GM12891 (cell line): ENCODE measurements around the gene SLC25A36.

Experiments
- POLR2A ChIP-seq: IDR thresholded peaks from 2 replicates; pipeline ENCODE4 v1.6.1; 2011; ENCODE audit warnings: low read depth, low read length, control low read depth
- POLR2AphosphoS5 ChIP-seq: IDR thresholded peaks from 2 replicates; pipeline ENCODE4 v1.6.1; 2011; ENCODE audit warnings: low read depth, low read length, control low read depth
- POU2F2 ChIP-seq: IDR thresholded peaks from 2 replicates; pipeline ENCODE4 v1.6.1; 2011; ENCODE audit warnings: low read depth, mild to moderate bottlenecking, control low read depth, low read length, moderate library complexity
- SPI1 ChIP-seq: IDR thresholded peaks from 2 replicates; pipeline ENCODE4 v1.6.1; 2011; ENCODE audit warnings: low read depth, low read length, control low read depth
- TAF1 ChIP-seq: IDR thresholded peaks from 2 replicates; pipeline ENCODE4 v1.6.1; 2011; ENCODE audit warnings: low read depth, low read length, control low read depth

GRCh38 chr3:140933109-140933508 lies 8.5 kb upstream of the SLC25A36 start:
- TF ChIP-seq POLR2AphosphoS5 (no peak), POLR2A (no peak), TAF1 (no peak), POU2F2 (no peak), SPI1 (no peak)
